Uterus (tissue), 2 donors: ENCODE data around the gene AGGF1.

Source experiments
- POLR2A ChIP-seq, 2 donors: fragments of 450-650 bp; IDR thresholded peaks; one replicate each; pipeline ENCODE4 v1.6.1; 2016; ENCODE audit warnings: antibody characterized with exemption in 2 of 2, mild to moderate bottlenecking in 1 of 2, moderate library complexity in 1 of 2
- TF ChIP-seq, protein P1 (sequence below), 4 experiments: fragments of 200-600 bp in 2 of 4; fragments of 450-650 bp in 2 of 4; sonication (generic) in 2 of 4; IDR thresholded peaks; one replicate each; pipeline ENCODE4 v1.5.1; 2016 to 2019; ENCODE audit warnings: antibody characterized with exemption in 4 of 4, mild to moderate bottlenecking in 2 of 4, moderate library complexity in 1 of 4

DNA sequence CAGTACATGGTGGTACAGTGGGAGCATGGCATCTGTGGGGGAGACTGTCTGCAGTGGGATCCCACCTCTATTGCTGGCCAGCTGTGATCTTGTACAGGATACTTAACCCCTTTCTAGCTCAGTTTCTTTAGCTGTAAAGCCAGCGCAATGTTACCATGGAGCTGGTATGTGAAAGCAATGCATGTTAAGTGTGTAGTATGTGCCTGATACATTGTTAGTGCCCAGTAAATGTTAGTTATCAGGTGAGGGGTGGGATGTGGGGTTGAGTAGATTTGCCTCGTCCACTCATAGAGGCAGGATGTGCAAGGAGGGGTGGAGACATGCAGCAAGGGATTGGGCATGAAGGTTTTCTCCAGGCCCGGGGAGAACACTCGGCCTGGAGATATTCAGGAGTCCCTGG lies 44.5 kb downstream of the AGGF1 start:
- no peak for TF ChIP-seq POLR2A (IDR thresholded peaks at IDR 0.05)
- TF ChIP-seq, protein P1, sequence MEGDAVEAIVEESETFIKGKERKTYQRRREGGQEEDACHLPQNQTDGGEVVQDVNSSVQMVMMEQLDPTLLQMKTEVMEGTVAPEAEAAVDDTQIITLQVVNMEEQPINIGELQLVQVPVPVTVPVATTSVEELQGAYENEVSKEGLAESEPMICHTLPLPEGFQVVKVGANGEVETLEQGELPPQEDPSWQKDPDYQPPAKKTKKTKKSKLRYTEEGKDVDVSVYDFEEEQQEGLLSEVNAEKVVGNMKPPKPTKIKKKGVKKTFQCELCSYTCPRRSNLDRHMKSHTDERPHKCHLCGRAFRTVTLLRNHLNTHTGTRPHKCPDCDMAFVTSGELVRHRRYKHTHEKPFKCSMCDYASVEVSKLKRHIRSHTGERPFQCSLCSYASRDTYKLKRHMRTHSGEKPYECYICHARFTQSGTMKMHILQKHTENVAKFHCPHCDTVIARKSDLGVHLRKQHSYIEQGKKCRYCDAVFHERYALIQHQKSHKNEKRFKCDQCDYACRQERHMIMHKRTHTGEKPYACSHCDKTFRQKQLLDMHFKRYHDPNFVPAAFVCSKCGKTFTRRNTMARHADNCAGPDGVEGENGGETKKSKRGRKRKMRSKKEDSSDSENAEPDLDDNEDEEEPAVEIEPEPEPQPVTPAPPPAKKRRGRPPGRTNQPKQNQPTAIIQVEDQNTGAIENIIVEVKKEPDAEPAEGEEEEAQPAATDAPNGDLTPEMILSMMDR (IDR thresholded peaks at IDR 0.05), result no peak
